Measurements from ENCODE around the gene FAM135A.

DNA sequence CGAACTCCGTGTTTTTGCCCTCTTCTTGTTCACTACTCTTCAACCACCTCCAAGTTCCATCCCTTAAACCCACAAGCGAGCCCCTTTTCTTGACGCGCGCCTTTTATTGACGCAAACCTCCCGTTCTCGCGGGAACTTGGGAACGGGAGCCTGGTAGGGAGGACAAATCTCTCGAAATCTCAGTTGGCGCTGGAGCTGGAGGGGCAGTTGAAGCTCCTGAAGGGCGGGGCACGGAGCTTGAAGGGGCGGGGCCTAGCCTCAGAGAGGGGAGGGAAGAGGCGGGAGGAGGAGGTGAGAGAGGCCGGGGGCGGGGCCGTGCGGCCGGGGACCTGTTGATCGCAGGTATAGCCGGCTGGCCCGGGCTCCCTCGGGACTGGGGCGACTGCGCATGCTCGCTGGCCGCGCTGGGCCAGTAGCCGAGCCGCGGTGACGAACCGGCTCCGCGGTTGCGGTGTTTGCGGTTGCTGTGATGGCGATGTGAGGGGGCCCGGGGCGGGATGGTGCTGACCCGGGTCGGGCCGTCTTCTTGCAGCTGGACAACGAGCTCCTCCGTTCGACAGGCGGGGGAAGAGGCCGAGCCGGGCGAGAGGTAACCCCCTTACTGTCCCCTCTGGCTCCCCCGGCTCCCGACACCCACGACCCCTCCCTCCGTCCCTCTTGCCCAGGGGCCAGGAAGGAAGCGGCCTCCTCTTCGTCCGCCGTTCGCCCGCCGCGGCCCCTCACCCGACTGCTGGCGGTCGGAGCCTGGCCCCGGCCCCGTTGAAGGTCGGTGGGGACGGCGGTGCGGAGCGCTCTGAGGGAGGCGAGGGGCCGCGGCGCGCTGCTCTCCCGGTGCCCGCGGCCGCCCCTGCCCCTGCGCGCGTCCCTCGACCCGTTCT is at the start of gene FAM135A:
- TF ChIP-seq, protein P1, sequence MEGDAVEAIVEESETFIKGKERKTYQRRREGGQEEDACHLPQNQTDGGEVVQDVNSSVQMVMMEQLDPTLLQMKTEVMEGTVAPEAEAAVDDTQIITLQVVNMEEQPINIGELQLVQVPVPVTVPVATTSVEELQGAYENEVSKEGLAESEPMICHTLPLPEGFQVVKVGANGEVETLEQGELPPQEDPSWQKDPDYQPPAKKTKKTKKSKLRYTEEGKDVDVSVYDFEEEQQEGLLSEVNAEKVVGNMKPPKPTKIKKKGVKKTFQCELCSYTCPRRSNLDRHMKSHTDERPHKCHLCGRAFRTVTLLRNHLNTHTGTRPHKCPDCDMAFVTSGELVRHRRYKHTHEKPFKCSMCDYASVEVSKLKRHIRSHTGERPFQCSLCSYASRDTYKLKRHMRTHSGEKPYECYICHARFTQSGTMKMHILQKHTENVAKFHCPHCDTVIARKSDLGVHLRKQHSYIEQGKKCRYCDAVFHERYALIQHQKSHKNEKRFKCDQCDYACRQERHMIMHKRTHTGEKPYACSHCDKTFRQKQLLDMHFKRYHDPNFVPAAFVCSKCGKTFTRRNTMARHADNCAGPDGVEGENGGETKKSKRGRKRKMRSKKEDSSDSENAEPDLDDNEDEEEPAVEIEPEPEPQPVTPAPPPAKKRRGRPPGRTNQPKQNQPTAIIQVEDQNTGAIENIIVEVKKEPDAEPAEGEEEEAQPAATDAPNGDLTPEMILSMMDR (conservative IDR thresholded peaks at IDR 0.05; ENCODE audit: low read depth, low read length), result no peak
- TF ChIP-seq RAD21 (IDR thresholded peaks at IDR 0.05; ENCODE audit: low read length) (no peak), POLR2A (IDR thresholded peaks at IDR 0.05; ENCODE audit: low read depth, low read length) (peak; percentile 79), CEBPB (IDR thresholded peaks at IDR 0.05; ENCODE audit: low read depth, low read length) (no peak), SMC3 (IDR thresholded peaks at IDR 0.05; ENCODE audit: low read depth, low read length) (no peak), RCOR1 (IDR thresholded peaks at IDR 0.05; ENCODE audit: insufficient replicate concordance, low read length) (no peak)

Data from IMR-90 (cell line).